Endodermal cell (in vitro differentiated cells): ENCODE data around the gene CBLC. TPM values are rescaled to one million over a fixed set of nuclear protein-coding genes. Genes with fewer than 3 reads are reported as not detected.

Experiments used
- DNase-seq: peaks from one replicate; pipeline ENCODE4 v3.0.0-alpha.2; 2017
- H3K27ac ChIP-seq: 2 replicates; pipeline ENCODE4 v1.5.1; 2013; ENCODE audit warnings: mild to moderate bottlenecking, low read depth, low read length, moderate library complexity
- H3K27me3 ChIP-seq: 2 replicates; pipeline ENCODE4 v1.6.1; 2013; ENCODE audit warnings: mild to moderate bottlenecking, low read length, moderate library complexity; ENCODE audit not compliant: insufficient read depth, control insufficient read depth, poor library complexity, severe bottlenecking
- H3K36me3 ChIP-seq: 2 replicates; pipeline ENCODE4 v1.7.0; 2013; ENCODE audit warnings: mild to moderate bottlenecking, low read length, moderate library complexity; ENCODE audit not compliant: control insufficient read depth, insufficient read depth
- H3K4me1 ChIP-seq: one replicate; pipeline ENCODE4 v1.7.0; 2013; ENCODE audit warnings: low read length; ENCODE audit not compliant: control insufficient read depth, insufficient read depth
- H3K4me3 ChIP-seq: 2 replicates; pipeline ENCODE4 v1.5.1; 2013; ENCODE audit warnings: mild to moderate bottlenecking, low read length, moderate library complexity
- H3K9ac ChIP-seq: 2 replicates; pipeline ENCODE4 v1.6.1; 2013; ENCODE audit warnings: mild to moderate bottlenecking, low read length, moderate library complexity; ENCODE audit not compliant: poor library complexity, severe bottlenecking; ENCODE audit errors: extremely low read depth
- H3K9me3 ChIP-seq: 2 replicates; pipeline ENCODE4 v1.6.1; 2013; ENCODE audit warnings: mild to moderate bottlenecking, low read length, moderate library complexity; ENCODE audit not compliant: control insufficient read depth
- H3K27ac Mint-ChIP-seq: 2 replicates; pipeline ENCODE4 v1.8.0; 2020; ENCODE audit warnings: mixed read lengths
- H3K27me3 Mint-ChIP-seq: 2 replicates; pipeline ENCODE4 v1.8.0; 2021; ENCODE audit warnings: mild to moderate bottlenecking, mixed read lengths; ENCODE audit not compliant: insufficient read depth
- H3K36me3 Mint-ChIP-seq: 2 replicates; pipeline ENCODE4 v1.8.0; 2020; ENCODE audit warnings: low read depth, mixed read lengths
- H3K4me1 Mint-ChIP-seq: 2 replicates; pipeline ENCODE4 v1.8.0; 2020; ENCODE audit warnings: mixed read lengths
- H3K4me3 Mint-ChIP-seq: 2 replicates; pipeline ENCODE4 v1.8.0; 2020; ENCODE audit warnings: mild to moderate bottlenecking, moderate library complexity, mixed read lengths
- H3K9me3 Mint-ChIP-seq: 2 replicates; pipeline ENCODE4 v1.8.0; 2020; ENCODE audit warnings: mild to moderate bottlenecking, mixed read lengths
- CTCF ChIP-seq: fragments of 200-600 bp; sonication (generic); conservative IDR thresholded peaks from 2 replicates; pipeline ENCODE4 v1.5.0; 2021; ENCODE audit warnings: antibody characterized with exemption, mild to moderate bottlenecking
- WGBS, 2 experiments: methylation state at CpG; one replicate each; pipeline versions ENCODE4 v1.1.5 to v1.1.7; 2013; ENCODE audit warnings: missing lambda C conversion rate in 2 of 2, mixed read lengths in 1 of 2; ENCODE audit not compliant: insufficient coverage in 1 of 2, insufficient read length in 1 of 2; 5-methylcytosine and 5-hydroxymethylcytosine counted together
- total RNA-seq, 2 donors: library from RNA; stranded (reverse); fragmentation: NEBNext Ultra II Directional in 1 of 2; extraction: Animal tissue kit (Norgen Biotek cat#: 25700) in 1 of 2; gene quantifications; 2 replicates in 1 of 2; 3 replicates in 1 of 2; pipeline ENCODE4 v1.2.1, GENCODE V29; 2021

The CBLC gene
- total RNA-seq, 2 donors from 2014 or later, result 6.6 to 15.5 TPM

GRCh38 chr19:44819246-44819832, 41.6 kb downstream of the CBLC start:
- Histone ChIP-seq H3K9me3 (no peaks in the 10 kb centered on the region), H3K27me3 (no peaks in the 10 kb centered on the region), H3K4me1 (no peaks in the 10 kb centered on the region), H3K9ac (no peak overlapping the region), H3K4me3 (no peak overlapping the region), H3K36me3 (no peaks in the 10 kb centered on the region), H3K27ac (no peak overlapping the region)
- TF ChIP-seq CTCF, result no peak
- Mint-ChIP-seq H3K27me3 (peaks cover 14% of the 10 kb centered on the region), H3K4me3 (no peak overlapping the region), H3K27ac (no peak overlapping the region), H3K4me1 (peaks cover 3% of the 10 kb centered on the region), H3K36me3 (peaks cover 21% of the 10 kb centered on the region), H3K9me3 (no peaks in the 10 kb centered on the region)
- DNase-seq, result no peak
- WGBS, 2 experiments, result 95 to 96% methylated on average over 11 to 28 of the region's 28 CpGs

GRCh38 chr19:44820648-44821609, 43.2 kb downstream of the CBLC start:
- H3K27me3 ChIP-seq, result peaks cover 4% of the 10 kb centered on the region
- peaks cover 9% of the 10 kb centered on the region for H3K36me3 Mint-ChIP-seq
- H3K4me1 ChIP-seq, result no peaks in the 10 kb centered on the region
- H3K4me1 Mint-ChIP-seq, result peaks cover 3% of the 10 kb centered on the region
- no peak overlapping the region for H3K27ac Mint-ChIP-seq
- H3K4me3 ChIP-seq, result no peak overlapping the region
- H3K9me3 Mint-ChIP-seq, result no peaks in the 10 kb centered on the region
- 91 to 93% methylated on average over 16 to 29 of the region's 35 CpGs for WGBS, 2 experiments
- no peak for DNase-seq
- peaks cover 27% of the 10 kb centered on the region for H3K27me3 Mint-ChIP-seq
- no peak overlapping the region for H3K27ac ChIP-seq
- H3K9ac ChIP-seq, result no peak overlapping the region
- TF ChIP-seq CTCF, result no peak
- no peak overlapping the region for H3K4me3 Mint-ChIP-seq
- no peaks in the 10 kb centered on the region for H3K9me3 ChIP-seq
- H3K36me3 ChIP-seq, result no peaks in the 10 kb centered on the region

GRCh38 chr19:44822177-44822576, 44.5 kb downstream of the CBLC start:
- Mint-ChIP-seq H3K27me3 (peaks cover 39% of the 10 kb centered on the region), H3K9me3 (no peaks in the 10 kb centered on the region), H3K27ac (no peak overlapping the region), H3K4me3 (no peak overlapping the region), H3K36me3 (peaks cover 9% of the 10 kb centered on the region), H3K4me1 (peaks cover 3% of the 10 kb centered on the region)
- Histone ChIP-seq H3K9me3 (no peaks in the 10 kb centered on the region), H3K9ac (no peak overlapping the region), H3K4me1 (no peaks in the 10 kb centered on the region), H3K4me3 (no peak overlapping the region), H3K27ac (no peak overlapping the region), H3K36me3 (no peaks in the 10 kb centered on the region), H3K27me3 (peaks cover 10% of the 10 kb centered on the region)
- 82 to 93% methylated on average over 10 to 11 of the region's 11 CpGs for WGBS, 2 experiments
- no peak for DNase-seq
- no peak for TF ChIP-seq CTCF
